ENCODE measurements around the gene GOLGA6C.
"Not testable (repeated sequence)": the region's sequence is repeated elsewhere in the genome, so short reads cannot be mapped to it uniquely, and the experiment has no call there.

DNA sequence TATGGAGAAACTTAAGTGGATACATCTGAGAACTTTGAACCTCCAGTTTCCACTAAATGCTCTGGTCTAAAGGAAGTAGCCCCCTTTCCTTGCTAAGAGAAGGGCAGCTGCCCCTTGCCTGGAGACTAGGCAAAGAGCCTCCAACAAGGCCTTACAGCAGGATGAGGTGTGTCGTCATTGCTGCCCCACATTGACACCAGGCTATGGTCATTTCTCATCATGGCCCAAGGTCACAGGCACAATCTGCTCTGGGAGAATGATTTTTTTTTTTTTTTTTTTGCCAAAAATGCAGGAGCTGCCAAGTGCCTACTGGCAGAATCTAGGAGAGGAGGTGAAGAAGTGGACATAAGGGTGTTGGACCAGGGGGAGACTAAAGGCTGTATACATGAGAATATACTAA is 12.4 kb upstream of the GOLGA6C start:
- TF ChIP-seq, protein P1, sequence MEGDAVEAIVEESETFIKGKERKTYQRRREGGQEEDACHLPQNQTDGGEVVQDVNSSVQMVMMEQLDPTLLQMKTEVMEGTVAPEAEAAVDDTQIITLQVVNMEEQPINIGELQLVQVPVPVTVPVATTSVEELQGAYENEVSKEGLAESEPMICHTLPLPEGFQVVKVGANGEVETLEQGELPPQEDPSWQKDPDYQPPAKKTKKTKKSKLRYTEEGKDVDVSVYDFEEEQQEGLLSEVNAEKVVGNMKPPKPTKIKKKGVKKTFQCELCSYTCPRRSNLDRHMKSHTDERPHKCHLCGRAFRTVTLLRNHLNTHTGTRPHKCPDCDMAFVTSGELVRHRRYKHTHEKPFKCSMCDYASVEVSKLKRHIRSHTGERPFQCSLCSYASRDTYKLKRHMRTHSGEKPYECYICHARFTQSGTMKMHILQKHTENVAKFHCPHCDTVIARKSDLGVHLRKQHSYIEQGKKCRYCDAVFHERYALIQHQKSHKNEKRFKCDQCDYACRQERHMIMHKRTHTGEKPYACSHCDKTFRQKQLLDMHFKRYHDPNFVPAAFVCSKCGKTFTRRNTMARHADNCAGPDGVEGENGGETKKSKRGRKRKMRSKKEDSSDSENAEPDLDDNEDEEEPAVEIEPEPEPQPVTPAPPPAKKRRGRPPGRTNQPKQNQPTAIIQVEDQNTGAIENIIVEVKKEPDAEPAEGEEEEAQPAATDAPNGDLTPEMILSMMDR (IDR thresholded peaks at IDR 0.05) = not testable (repeated sequence)
- TF ChIP-seq POLR2A (IDR thresholded peaks at IDR 0.05) = not testable (repeated sequence)
